ENCODE results near the gene PDZRN4.

The PDZRN4 gene

GRCh38 chr12:41468756-41469155 lies 280.6 kb downstream of the PDZRN4 start:
- Histone ChIP-seq H3K4me3 (no peak overlapping the region), H3K27ac (no peak overlapping the region)
- no peak for TF ChIP-seq CTCF (IDR thresholded peaks at IDR 0.05)
- DNase-seq (ENCODE audit: low spot score), result no peak

- DNase-seq (ENCODE audit: low spot score), result no peak
- TF ChIP-seq CTCF (IDR thresholded peaks at IDR 0.05), result no peak
- Histone ChIP-seq H3K27ac (no peak overlapping the region), H3K4me3 (no peak overlapping the region)
Observed at GRCh38 chr12:41473441-41473840, 285.3 kb downstream of the PDZRN4 start.

GRCh38 chr12:41474001-41474400 lies 285.9 kb downstream of the PDZRN4 start:
- Histone ChIP-seq H3K27ac (no peak overlapping the region), H3K4me3 (no peak overlapping the region)
- no peak for TF ChIP-seq CTCF (IDR thresholded peaks at IDR 0.05)
- no peak for DNase-seq (ENCODE audit: low spot score)

- TF ChIP-seq CTCF (IDR thresholded peaks at IDR 0.05), result no peak
Observed at GRCh38 chr12:41476499-41477439, 288.6 kb downstream of the PDZRN4 start.

GRCh38 chr12:41479426-41479825 lies 291.3 kb downstream of the PDZRN4 start:
- DNase-seq (ENCODE audit: low spot score), result no peak
- TF ChIP-seq CTCF (IDR thresholded peaks at IDR 0.05), result no peak
- no peak overlapping the region for H3K27ac ChIP-seq
- no peak overlapping the region for H3K4me3 ChIP-seq

More at GRCh38 chr12:41476499-41477439, 288.6 kb downstream of the PDZRN4 start:
- no peak for DNase-seq (ENCODE audit: low spot score)
- H3K27ac ChIP-seq, result no peak overlapping the region
- H3K4me3 ChIP-seq, result no peak overlapping the region

GRCh38 chr12:41485203-41485602 lies 297.1 kb downstream of the PDZRN4 start:
- no peak overlapping the region for H3K4me3 ChIP-seq
- no peak for DNase-seq (ENCODE audit: low spot score)
- TF ChIP-seq CTCF (IDR thresholded peaks at IDR 0.05), result no peak
- no peak overlapping the region for H3K27ac ChIP-seq

- DNase-seq (ENCODE audit: low spot score), result no peak
- no peak for TF ChIP-seq CTCF (IDR thresholded peaks at IDR 0.05)
- Histone ChIP-seq H3K4me3 (no peak overlapping the region), H3K27ac (no peak overlapping the region)
Observed at GRCh38 chr12:41486718-41487117, 298.6 kb downstream of the PDZRN4 start.

All from coronary artery (tissue), 2 donors.